Type B pancreatic cell (in vitro differentiated cells): Measurements from ENCODE around the gene ANO10. TPM values are rescaled to one million over a fixed set of nuclear protein-coding genes. Genes with fewer than 3 reads are reported as not detected.
"Not testable (repeated sequence)": the region's sequence is repeated elsewhere in the genome, so short reads cannot be mapped to it uniquely, and the experiment has no call there.

ENCODE experiments used
- DNase-seq: peaks from one replicate; pipeline ENCODE4 v3.0.0; 2021; ENCODE audit warnings: mixed read lengths; ENCODE audit not compliant: unreplicated experiment; ENCODE audit errors: extremely low spot score
- H3K27ac Mint-ChIP-seq: 2 replicates; pipeline ENCODE4 v1.8.0; 2021; ENCODE audit warnings: mild to moderate bottlenecking, mixed read lengths
- H3K27me3 Mint-ChIP-seq: 2 replicates; pipeline ENCODE4 v1.8.0; 2021; ENCODE audit warnings: mixed read lengths
- H3K36me3 Mint-ChIP-seq: 2 replicates; pipeline ENCODE4 v1.8.0; 2021; ENCODE audit warnings: mixed read lengths
- H3K4me1 Mint-ChIP-seq: one replicate; pipeline ENCODE4 v1.8.0; 2021; ENCODE audit warnings: mixed read lengths; ENCODE audit not compliant: unreplicated experiment
- H3K4me3 Mint-ChIP-seq: 2 replicates; pipeline ENCODE4 v1.8.0; 2021; ENCODE audit warnings: mild to moderate bottlenecking, mixed read lengths
- H3K9me3 Mint-ChIP-seq: 2 replicates; pipeline ENCODE4 v1.8.0; 2021; ENCODE audit warnings: mixed read lengths
- total RNA-seq: library from RNA; stranded (reverse); gene quantifications from 2 replicates; pipeline ENCODE4 v1.2.1, GENCODE V29; 2021; ENCODE audit warnings: low replicate concordance
- TF ChIP-seq, protein P1 (sequence below): fragments of 200-600 bp; sonication (generic); conservative IDR thresholded peaks from 2 replicates; pipeline ENCODE4 v1.5.0; 2021; ENCODE audit warnings: antibody characterized with exemption, mild to moderate bottlenecking

ANO10 gene
- total RNA-seq, 1 donor from 2014 or later = 32.5 TPM

DNA sequence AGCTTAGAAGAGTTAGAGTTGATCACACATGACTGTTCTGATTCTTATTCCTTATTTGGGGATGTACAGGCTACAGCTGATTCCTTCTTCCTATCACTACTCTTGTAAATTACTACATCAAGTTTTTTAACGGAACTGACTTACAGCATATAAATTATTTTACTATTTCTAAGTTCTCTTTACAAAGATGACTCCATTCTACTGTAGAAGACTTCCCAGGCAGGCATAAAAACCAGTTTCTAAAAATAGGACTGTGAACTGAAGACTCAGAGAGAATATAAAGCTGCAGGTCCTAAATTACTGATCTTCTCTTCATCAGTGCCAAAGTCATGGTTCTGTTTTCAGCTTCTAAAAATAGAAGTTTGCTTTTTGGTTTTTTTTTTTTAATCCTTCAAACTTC, 38.9 kb downstream of the ANO10 start:
- Mint-ChIP-seq H3K4me3 (no peak overlapping the region), H3K36me3 (peaks cover 6% of the 10 kb centered on the region), H3K27ac (no peak overlapping the region), H3K9me3 (no peaks in the 10 kb centered on the region), H3K4me1 (peaks cover 10% of the 10 kb centered on the region), H3K27me3 (no peaks in the 10 kb centered on the region)
- DNase-seq = no peak
- TF ChIP-seq, protein P1, sequence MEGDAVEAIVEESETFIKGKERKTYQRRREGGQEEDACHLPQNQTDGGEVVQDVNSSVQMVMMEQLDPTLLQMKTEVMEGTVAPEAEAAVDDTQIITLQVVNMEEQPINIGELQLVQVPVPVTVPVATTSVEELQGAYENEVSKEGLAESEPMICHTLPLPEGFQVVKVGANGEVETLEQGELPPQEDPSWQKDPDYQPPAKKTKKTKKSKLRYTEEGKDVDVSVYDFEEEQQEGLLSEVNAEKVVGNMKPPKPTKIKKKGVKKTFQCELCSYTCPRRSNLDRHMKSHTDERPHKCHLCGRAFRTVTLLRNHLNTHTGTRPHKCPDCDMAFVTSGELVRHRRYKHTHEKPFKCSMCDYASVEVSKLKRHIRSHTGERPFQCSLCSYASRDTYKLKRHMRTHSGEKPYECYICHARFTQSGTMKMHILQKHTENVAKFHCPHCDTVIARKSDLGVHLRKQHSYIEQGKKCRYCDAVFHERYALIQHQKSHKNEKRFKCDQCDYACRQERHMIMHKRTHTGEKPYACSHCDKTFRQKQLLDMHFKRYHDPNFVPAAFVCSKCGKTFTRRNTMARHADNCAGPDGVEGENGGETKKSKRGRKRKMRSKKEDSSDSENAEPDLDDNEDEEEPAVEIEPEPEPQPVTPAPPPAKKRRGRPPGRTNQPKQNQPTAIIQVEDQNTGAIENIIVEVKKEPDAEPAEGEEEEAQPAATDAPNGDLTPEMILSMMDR = no peak

DNA sequence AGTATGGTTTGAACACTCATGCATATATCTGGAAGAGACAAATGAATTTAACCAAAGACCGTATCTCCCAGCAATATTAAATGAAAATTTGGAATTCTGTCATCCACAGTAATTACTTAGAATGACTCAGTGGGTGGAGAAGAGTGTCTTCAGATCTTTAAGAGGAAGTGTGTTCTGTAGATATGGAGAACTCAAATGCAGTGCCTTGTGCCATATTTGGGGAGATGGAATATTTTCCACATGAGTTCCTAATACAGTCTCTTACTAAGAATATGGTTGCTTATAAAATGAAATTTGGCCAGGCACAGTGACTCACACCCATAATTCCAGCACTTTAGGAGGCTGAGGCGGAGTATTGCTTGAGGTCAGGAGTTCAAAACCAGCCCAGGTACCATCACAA, 40.5 kb downstream of the ANO10 start:
- peaks cover 6% of the 10 kb centered on the region for H3K36me3 Mint-ChIP-seq
- no peak overlapping the region for H3K4me3 Mint-ChIP-seq
- H3K27me3 Mint-ChIP-seq = no peaks in the 10 kb centered on the region
- no peak for DNase-seq
- no peaks in the 10 kb centered on the region for H3K9me3 Mint-ChIP-seq
- H3K4me1 Mint-ChIP-seq = peaks cover 6% of the 10 kb centered on the region
- TF ChIP-seq, protein P1 = no peak
- no peak overlapping the region for H3K27ac Mint-ChIP-seq

DNA sequence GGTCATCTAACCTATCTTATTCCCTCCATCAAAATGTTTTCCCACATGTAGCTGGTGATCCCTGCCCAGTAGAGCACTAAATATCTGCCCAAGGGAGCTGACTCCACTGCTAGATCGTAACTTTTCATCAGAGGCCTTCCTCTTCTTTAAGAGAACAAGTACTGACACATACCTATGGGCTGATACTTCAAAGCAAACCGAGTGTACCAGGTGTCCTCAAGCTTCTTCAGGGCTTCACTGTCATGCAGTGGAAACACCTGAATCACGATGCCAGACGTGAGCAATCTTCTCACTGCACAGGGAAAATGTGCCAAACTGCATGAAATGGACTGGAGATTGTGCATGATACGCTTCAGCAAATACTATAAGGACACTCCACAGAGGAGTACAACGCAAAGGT, 41.6 kb downstream of the ANO10 start:
- no peak for DNase-seq
- Mint-ChIP-seq H3K36me3 (peaks cover 14% of the 10 kb centered on the region), H3K4me3 (no peak overlapping the region), H3K9me3 (no peaks in the 10 kb centered on the region), H3K4me1 (peaks cover 3% of the 10 kb centered on the region), H3K27ac (no peak overlapping the region), H3K27me3 (no peaks in the 10 kb centered on the region)
- TF ChIP-seq, protein P1 = no peak

DNA sequence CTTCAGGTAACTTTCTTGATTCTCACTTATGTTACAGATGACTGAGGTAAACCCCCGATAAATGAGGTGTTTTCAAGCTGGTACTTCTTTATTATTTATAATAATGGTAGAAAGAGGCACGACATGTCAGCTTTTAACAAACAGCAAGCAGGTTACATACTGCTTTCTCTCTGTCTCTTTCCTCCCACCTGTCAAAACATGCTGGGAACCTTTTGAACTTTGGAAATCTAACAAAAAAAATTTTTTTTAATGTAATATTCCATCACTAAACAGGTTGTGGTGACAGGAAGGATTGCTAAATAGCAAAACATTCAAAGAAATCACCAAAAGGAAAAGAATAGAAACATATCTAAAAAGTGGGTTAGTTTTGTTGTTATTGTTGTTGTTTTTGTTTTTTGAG, 48.2 kb downstream of the ANO10 start:
- H3K27me3 Mint-ChIP-seq = no peaks in the 10 kb centered on the region
- peaks cover 20% of the 10 kb centered on the region for H3K36me3 Mint-ChIP-seq

DNA sequence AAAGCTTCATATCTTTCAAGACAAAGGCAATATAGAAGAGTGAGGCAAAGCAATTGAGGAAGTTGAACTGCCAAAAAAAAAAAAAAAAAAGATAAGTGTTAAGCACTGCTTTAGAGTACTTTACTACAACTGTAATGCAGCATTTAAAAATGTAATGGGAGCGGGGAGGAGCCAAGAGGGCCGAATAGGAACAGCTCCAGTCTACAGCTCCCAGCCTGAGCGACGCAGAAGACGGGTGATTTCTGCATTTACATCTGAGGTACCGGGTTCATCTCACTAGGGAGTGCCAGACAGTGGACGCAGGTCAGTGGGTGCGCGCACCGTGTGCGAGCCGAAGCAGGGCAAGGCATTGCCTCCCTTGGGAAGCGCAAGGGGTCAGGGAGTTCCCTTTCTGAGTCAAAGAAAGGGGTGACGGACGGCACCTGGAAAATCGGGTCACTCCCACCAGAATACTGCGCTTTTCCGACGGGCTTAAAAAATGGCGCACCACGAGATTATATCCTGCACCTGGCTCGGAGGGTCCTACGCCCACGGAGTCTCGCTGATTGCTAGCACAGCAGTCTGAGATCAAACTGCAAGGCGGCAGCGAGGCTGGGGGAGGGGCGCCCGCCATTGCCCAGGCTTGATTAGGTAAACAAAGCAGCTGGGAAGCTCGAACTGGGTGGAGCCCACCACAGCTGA, 56.0 kb downstream of the ANO10 start:
- H3K9me3 Mint-ChIP-seq, H3K4me1 Mint-ChIP-seq, DNase-seq, H3K27ac Mint-ChIP-seq, H3K27me3 Mint-ChIP-seq: not testable (repeated sequence)
- peak overlapping the region; percentile 67 for H3K4me3 Mint-ChIP-seq
- peaks cover 19% of the 10 kb centered on the region for H3K36me3 Mint-ChIP-seq

More for the DNA sequence above, 48.2 kb downstream of the ANO10 start:
- Mint-ChIP-seq H3K9me3 (no peaks in the 10 kb centered on the region), H3K27ac (no peak overlapping the region), H3K4me3 (no peak overlapping the region), H3K4me1 (no peaks in the 10 kb centered on the region)
- DNase-seq = no peak
- TF ChIP-seq, protein P1 = no peak

DNA sequence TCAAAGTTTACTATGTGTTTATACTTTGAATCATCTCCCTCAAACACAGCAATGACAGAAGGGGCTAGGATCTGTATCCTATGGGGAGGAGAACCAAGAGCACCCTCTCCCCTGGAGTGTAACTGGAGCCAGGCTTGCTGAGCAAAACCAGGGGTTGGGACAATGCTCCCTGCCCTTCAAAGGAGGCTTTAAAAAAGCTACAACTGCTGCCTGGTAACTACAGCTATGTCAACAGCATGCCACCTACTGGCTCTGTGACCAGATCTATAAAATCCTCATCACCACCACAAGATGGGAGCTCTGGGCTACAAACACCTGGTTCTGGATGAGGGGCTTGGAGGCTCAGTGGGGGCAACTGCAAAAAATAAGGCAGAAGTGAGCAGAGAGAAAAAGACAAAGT, 61.9 kb downstream of the ANO10 start:
- Mint-ChIP-seq H3K9me3 (no peaks in the 10 kb centered on the region), H3K27me3 (no peaks in the 10 kb centered on the region), H3K4me1 (no peaks in the 10 kb centered on the region), H3K36me3 (peaks cover 25% of the 10 kb centered on the region), H3K4me3 (no peak overlapping the region), H3K27ac (no peak overlapping the region)
- no peak for DNase-seq
- TF ChIP-seq, protein P1 = no peak
